NCI-H1436 (cell line): ENCODE results near the gene GRAMD2A.
"Not testable (repeated sequence)": the region's sequence is repeated elsewhere in the genome, so short reads cannot be mapped to it uniquely, and the experiment has no call there.

Experiments
- DNase-seq: peaks from one replicate; lab custom pipeline; 2025; lab: John Stamatoyannopoulos, UW

The GRAMD2A gene

GRCh38 chr15:72184165-72184811 is 13.3 kb downstream of the GRAMD2A start:
- no peak for DNase-seq

GRCh38 chr15:72183781-72184164 is 13.8 kb downstream of the GRAMD2A start:
- DNase-seq, result no peak

- no peak for DNase-seq
Measured at GRCh38 chr15:72182673-72183072, 14.9 kb downstream of the GRAMD2A start.

- DNase-seq, result no peak
Measured at GRCh38 chr15:72182244-72182643, 15.3 kb downstream of the GRAMD2A start.

GRCh38 chr15:72180761-72181324 is 16.7 kb downstream of the GRAMD2A start:
- no peak for DNase-seq

- DNase-seq, result no peak
Measured at GRCh38 chr15:72179950-72180581, 17.5 kb downstream of the GRAMD2A start.

- DNase-seq, result no peak
Measured at GRCh38 chr15:72178976-72179585, 18.5 kb downstream of the GRAMD2A start.

GRCh38 chr15:72176743-72177142 is 20.8 kb downstream of the GRAMD2A start:
- DNase-seq, result no peak

GRCh38 chr15:72176159-72176558 is 21.4 kb downstream of the GRAMD2A start:
- no peak for DNase-seq

- DNase-seq, result no peak
Measured at GRCh38 chr15:72175186-72176044, 22.2 kb downstream of the GRAMD2A start.

GRCh38 chr15:72174551-72175165 is 22.9 kb downstream of the GRAMD2A start:
- no peak for DNase-seq

- DNase-seq, result no peak
Measured at GRCh38 chr15:72173864-72174550, 23.6 kb downstream of the GRAMD2A start.

- DNase-seq, result no peak
Measured at GRCh38 chr15:72173401-72173800, 24.2 kb downstream of the GRAMD2A start.

- DNase-seq, result no peak
Measured at GRCh38 chr15:72172796-72173195, 24.8 kb downstream of the GRAMD2A start.

- not testable (repeated sequence) for DNase-seq
Measured at GRCh38 chr15:72171978-72172377, 25.6 kb downstream of the GRAMD2A start.

- no peak for DNase-seq
Measured at GRCh38 chr15:72170691-72171090, 26.9 kb downstream of the GRAMD2A start.

- no peak for DNase-seq
Measured at GRCh38 chr15:72169921-72170611, 27.5 kb downstream of the GRAMD2A start.

GRCh38 chr15:72169236-72169920 is 28.2 kb downstream of the GRAMD2A start:
- no peak for DNase-seq

GRCh38 chr15:72168808-72169190 is 28.8 kb downstream of the GRAMD2A start:
- DNase-seq, result no peak
